DLD1 (cell line): Measurements from ENCODE around the gene PEX5L.
"Not testable (repeated sequence)": the region's sequence is repeated elsewhere in the genome, so short reads cannot be mapped to it uniquely, and the experiment has no call there.

Source experiments
- in situ Hi-C: cut with HindIII; loops from 2 replicates; pipeline ENCODE4 v1.10.0; 2017; ENCODE audit warnings: low sequenced_read_pairs

Gene PEX5L

DNA sequence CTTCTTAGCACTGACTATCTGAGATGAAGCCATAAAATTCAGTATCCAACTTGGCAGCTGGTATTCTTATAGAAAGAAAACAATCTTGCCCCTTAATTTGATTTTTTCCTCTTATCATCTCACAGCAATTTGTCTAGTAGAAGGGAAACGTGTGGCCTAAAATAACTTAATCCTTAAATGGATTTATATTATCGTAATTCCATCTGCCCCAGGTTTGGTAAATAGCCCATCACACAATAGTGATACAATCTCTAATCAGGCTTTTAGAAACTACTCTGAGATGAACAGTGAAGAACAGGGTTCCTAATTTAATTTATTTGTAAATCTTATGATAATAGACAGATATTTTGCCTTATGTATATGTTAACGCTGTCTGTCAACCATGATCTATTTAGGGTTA is 24.8 kb downstream of the PEX5L start:
- in situ Hi-C loops = no loop called here

DNA sequence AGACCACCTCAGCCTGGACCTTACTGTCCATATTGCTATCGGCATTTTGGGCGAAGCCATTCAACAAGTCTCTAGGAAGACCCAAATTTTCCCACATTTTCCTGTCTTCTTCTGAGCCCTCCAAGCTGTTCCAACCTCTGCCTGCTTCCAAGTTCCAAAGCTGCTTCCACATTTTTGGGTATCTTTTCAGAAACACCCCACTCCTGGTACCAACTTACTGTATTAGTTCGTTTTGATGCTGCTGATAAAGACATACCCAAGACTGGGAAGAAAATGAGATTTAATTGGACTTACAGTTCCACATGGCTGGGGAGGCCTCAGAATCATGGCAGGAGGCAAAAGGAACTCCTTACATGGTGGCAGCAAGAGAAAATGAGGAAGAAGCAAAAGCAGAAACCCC is 28.4 kb downstream of the PEX5L start:
- in situ Hi-C loops = not testable (repeated sequence)

DNA sequence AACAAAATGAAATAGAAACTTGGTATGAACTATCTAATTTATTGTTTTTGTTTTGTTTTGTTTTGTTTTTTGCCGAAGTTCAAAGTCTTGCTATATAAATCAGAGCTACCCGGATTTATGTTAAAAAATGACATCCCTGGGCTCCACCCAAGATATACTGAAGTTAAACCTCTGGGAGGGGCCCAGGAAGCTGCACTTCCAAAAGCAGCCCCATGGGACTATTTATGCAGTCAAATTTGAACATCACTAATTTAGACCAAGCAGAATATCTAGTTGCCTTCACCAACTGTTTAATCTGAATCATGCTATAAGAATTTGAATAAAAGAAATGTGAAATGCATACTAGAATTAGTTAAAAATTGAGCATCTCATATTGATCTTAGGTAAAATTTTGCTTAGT is 32.2 kb downstream of the PEX5L start:
- in situ Hi-C loops = no loop called here

DNA sequence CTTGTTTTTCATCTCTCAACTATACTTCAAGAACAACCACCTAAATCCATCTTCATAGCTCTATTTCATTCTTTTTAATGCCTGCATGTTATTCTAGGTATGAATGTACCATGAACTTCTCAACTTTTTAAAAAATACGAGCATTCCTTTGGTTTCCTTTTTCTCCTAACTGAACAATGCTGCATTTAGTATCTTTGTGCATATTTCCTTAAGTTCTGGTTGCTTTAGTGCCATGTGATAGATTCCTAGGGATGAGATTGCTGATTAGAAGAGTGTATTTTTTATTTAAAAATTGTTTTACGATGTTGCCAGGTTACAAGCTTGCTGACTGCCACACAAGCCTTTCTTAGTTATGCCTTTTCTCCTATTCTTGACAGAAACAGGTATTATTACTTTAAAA is 34.7 kb downstream of the PEX5L start:
- in situ Hi-C loops = no loop called here

DNA sequence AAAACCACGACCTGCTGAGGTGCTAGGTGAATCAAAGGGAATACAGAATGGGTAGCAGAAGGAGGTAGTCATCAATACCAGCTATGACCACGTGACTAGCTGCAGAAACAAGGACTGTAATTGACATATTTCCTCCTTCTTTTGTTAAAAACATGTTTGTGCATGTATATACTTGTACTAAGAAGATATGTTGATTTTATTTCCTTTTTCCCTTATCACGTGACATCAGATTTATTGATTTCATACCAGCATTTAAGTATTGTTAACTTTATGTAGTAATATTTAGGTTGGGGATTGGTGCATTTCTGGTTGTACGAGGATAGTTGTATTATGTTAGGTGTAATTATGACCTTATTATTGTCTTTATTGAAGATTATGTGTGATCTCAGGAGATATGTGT is 36.2 kb downstream of the PEX5L start:
- in situ Hi-C loops = no loop called here

DNA sequence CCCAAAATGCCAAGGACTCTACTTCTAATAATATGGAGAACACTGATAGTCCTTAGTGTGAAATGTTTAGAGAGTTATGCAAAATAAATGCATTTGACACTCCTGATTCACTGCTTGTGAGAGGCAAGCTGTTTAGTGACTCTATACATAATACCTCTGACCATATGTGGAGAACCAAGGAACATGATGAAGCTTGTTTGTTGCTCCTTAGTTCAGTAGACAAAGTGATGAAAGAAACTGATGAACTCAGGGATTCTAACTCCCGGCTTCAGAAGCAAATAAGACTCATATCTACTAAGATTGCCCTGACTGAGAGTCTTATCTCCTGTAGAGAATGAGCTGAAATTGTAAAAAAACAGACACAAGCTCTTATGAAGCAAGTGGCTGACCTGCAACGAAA is 41.3 kb downstream of the PEX5L start:
- in situ Hi-C loops = no loop called here

DNA sequence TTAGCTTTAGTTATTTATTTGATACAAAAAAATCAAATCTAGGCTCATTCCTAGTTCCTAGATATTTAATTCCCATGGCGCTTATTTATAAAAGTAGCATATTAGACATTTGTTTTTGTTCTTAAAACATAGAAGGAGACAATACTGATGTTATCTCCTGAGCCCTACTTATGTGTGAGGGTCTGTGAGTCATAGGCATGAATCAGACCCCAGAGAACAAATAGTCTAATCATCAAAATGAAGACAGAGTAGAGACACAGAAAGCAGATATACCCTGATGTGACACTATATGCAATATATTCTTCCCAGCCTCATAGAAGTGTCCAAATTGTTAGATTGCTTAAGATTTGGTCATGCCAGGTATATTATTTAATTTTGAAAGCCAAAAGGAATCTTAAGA is 44.9 kb downstream of the PEX5L start:
- in situ Hi-C loops = no loop called here

DNA sequence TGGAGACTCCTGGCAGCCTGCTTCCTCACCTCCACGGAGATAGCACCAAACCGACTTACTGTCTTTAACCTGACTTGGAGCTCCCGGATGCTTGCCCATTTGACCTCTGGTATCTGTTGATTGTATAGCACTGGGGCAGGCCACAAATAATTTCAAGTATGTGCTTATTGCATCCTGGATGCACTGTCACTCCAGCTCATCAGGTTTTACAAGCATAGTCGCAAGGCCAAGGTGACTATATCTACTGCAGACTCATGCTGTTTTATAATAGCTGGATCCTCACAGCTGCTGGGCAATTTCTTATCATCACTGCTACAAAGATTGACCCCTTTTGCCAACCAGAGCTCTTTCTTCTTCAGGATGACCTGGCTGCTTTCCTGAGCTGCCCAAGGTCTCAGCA is 45.6 kb downstream of the PEX5L start:
- in situ Hi-C loops = no loop called here

DNA sequence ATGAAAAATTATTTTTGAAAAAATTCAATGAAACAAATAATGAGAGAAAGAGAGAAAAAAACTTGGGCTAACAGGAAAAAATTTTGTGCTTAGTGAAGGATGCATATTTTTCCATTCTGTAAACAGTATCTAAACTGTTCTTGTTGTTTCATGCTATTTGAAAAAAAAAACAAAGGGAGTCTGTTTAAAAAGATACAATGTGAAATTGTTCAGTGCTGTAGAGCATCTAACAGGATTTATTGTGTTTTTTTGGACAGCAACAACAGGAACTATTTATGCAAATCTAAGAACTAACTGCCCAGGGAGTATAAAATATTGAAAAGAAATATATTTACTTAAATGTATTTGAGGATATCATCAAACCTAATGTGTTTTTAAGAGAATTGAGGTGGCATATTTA is 55.1 kb downstream of the PEX5L start:
- in situ Hi-C loops = no loop called here

DNA sequence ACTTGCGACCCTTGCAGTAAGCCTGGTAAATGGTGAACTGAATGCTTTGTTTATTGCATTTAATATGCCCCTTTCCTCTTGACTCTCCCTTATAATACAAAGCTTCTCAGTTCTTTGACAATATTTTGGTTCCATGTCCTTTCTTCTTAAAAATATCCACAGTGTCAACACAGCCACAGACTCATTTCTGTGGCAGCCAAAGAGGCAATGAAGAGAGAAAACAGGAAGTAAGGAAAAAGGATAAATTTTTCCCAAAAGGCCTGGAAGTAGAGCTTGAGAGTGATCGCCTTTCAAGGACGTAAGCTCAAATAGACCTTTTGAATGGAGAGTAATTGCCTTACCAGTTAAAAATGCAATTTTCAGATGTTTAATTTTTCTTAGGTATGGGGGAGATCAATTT is 59.4 kb downstream of the PEX5L start:
- in situ Hi-C loops = no loop called here

DNA sequence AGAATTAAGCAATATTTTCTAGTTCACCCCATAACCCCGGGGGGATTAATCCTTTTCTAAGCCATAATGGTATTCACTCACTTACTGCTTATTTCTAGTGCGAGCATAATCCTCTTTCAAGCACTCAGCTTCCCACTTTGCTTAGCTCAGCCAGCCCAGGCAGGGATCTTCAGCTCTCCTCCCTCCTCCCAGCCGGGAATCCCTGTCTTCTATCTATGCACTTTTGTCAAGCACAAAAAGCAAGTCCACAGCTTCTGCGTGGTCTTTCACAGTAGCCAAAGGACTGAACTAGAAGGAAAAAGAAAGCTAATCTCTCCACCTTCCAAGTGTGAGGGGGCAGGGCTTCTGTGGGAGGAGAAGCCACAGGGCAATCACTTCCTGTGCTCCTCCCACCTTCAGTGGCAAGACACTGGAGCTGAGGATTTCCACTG is 62.8 kb downstream of the PEX5L start:
- in situ Hi-C loops = no loop called here

DNA sequence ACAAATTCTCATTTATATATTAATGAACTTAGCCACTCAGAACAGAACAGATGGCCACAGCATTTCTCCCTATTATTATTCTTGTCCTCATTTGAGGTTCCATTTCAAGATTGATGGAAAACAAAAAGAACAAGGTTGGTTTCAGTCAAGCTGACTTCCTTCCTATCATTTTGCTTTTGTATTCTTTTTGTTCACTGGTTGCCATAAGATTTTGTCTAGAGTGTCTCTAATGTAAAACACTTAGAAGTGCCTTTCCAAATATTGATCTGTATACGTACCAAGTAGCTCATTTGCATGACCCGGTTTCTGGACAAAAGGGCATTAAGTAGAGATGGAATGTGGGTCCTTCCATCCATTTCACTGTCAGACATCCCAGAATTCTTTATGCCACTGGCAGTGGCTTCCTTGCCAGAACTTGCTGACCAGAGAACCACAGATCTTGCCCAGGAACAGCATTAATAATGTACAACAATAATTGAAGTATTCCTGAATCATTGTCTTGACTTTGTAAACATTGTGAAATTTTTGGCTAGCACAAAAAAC is 63.8 kb downstream of the PEX5L start:
- in situ Hi-C loops = no loop called here

DNA sequence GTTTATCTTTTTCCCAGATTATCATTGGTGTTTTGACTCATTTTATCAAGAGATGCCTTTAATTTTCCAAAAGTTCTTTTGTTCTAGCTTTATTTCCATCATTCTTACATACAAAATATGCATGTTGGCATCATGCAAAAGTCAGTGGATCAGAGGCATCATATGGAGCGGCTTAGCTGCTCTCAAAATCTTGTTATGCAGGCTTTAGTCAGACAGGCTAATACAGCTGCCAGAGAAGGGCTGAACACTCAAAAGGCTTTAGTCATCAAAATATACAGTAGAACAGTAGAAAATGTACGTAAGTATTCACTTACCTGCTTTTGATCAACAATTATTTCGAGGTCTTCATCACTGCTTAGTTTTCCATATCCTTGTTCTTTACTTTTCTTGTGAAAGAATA is 65.5 kb downstream of the PEX5L start:
- in situ Hi-C loops = no loop called here

DNA sequence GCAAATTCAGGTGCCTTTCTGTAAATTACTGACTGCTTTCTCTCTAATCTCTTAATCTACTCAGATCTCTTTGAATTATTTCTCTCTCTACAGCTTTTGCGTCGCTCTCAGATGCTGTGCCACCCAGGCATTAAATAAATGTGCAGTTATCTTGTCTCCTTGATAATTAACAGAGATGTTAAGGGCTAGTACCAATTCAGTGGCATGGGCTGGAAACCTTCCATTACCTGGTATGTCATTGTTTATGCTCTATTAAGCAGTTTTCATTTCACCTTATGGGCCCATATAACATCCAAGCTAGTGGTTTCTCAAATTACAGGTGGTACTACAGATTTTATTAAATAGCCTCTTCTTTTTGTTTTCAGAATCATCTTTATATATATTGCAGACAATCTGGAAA is 66.0 kb downstream of the PEX5L start:
- in situ Hi-C loops = no loop called here

DNA sequence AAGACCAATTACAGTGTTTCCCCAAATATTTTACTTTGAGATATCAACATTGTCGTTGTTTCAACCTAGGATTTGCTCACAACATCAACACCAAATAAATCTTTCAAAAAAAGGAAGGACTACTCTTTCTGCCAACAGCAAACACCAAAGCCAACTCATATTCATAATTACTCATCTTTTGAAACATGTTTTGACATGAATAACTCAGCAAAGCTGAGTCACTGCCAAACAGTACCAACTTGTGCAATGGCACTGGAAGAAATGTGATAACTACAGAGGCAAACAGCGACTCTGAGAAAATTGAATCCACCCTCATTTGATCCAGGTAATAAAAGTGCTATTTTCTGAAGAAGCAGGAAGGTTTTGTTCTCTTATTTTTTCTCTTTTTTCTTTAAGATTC is 67.2 kb downstream of the PEX5L start:
- in situ Hi-C loops = no loop called here

DNA sequence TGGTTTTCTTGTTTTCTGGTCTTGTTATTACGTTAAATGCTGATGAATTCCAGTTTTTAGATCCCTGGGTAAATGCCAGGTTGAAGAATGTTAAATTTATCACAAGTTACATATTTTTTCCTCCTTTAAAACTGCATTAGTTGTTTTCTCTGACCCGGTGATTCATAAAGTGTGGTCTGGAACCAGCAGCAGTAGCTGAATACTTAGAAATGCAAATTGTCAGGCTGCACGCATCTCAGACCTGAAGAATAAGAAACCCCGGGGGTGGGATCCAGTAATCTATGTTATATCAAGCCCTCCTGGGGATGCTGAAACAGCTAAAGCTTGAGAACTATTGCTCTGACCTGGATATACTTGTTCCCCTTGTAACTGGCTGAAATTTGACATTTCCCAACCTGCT is 69.1 kb downstream of the PEX5L start:
- in situ Hi-C loops = no loop called here

DNA sequence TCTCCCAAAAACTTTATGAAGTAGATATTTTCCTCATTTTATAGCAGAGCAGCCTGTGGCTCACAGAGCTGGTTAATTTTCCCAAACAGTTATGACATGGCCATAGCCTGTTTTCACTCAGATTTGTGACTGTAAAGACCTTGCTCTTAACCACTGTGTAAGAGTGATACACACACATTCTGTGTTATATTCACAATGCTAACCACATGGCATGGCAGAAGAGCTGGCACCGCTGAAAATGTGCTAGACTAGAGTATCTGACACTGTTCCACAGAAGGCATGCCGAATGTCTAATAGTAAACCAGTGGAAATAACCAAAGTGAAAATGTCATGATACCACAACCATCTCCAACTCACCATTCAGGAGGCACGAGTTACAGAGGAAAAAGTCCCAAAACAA is 71.8 kb downstream of the PEX5L start:
- in situ Hi-C loops = no loop called here

DNA sequence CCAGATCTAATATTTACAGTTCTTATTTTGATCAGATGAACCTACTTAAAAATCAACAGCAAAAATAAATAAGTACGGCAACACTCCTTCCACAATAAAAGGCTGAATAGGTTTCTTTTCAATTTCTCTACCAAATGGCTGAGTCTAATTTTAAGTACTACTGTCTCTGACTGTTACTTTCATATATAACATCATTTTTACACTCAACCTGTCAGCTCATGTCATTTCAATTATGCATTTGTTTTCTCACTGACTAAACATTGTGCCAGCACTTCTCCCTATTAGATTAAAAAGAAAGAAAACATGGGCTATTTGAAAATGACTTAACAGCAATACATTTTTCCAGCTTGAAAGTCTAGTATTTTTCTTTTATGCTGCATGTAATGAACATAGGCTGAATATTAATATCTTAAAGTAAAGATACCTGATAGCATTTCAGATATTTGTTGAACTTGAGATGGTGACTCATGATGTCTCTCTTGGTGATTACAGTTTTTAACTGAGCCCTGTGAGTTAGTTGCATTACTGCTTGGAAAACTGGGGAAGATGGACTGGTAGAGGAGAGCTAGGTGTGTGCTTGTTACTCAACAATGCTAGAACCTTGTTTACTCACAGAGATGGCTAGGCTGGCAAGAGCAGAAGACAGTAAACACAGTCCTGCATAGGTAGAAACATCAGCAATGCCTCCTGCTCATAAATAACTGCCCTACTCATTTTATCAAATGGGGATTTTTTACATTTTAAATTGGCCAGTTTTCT is 73.9 kb downstream of the PEX5L start:
- in situ Hi-C loops = no loop called here

DNA sequence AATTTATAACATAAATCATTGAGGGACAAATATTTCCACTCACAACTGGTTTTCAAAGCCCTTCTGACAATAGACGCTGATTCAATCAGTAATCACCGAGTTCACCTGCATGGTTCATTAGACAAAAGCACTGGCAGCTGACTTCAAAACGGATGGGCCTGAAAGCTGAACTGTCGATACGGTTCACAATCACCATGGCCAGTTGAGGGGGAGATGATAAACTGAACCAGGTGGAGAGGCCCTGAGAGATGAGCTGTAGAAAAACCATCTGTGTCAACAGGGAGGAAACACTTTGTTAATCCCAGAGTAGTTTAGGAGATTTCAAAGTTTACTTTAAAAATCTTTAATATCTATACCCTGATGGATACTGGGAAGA is 75.0 kb downstream of the PEX5L start:
- in situ Hi-C loops = no loop called here

DNA sequence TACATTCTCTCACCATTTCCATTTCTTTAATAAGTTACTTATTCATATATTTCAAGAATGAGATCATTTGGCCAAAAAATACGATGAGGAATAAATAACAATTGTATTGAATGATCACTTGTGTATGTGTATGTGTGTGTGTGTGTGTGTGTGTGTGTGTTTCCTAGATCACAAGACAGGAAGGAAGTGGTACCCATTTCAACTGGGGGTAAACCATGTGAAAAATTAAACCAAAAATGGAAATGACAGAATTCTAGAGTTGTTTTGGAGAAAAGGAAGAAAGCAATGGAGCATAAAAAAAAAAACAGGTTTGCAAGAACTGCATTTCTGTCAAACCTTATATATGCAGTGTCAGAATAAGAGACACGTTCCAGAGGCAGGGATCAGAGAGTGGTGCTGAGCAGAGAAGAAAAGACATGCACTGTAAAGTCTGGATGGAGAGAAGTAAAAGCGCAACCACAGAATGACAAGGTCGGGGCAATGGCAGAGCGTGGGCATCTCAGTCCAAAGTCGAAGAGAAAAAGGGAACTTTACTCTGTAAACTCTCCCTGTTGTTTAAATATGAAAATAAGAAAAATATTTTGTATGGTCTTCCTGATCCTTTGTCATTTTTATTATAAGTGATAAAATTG is 75.5 kb downstream of the PEX5L start:
- in situ Hi-C loops = no loop called here

DNA sequence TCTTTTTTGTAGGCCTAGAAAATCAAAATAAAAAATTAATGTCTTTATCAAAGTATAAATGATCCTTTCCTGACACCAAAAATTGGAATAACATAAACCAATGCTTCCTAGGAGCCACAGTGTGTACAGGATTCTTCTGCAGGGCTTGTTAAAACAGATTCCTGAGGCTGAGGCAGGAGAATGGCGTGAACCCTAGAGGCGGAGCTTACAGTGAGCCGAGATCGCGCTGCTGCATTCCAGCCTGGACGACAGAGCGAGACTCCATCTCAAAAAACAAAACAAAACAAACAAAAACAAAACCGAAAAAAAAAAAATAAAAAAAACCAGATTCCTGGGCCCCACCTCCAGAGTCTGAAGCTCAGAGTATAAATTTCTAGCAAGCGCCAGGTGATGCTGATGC is 78.0 kb downstream of the PEX5L start:
- in situ Hi-C loops = no loop called here

DNA sequence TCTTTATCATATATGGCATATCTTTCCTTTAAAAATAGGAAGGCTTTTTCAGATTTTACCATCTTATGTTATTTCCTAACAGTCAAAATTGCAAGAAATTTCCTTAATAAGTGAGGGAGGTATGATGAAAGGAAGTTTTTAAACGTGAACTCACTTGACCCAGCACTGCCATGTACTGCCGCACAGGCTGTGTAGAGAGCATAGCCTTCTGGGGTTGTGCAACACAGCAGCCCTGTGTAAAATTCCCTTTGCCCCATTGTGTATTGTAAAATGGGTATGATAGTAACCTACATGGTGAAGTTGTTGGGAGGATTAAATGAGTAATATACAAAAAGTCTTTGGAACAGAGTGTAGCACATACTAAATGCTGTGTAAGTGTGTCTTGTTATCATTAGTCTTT is 78.6 kb downstream of the PEX5L start:
- in situ Hi-C loops = no loop called here
